Muscle of leg (tissue), 11 donors: ENCODE data around the gene ZNF853. TPM values are rescaled to one million over a fixed set of nuclear protein-coding genes. Genes with fewer than 3 reads are reported as not detected.

Source experiments
- DNase-seq: peaks from one replicate; pipeline ENCODE4 v3.0.0; 2013
- H3K27ac ChIP-seq: one replicate; pipeline ENCODE4 v1.5.1; 2013; ENCODE audit warnings: mild to moderate bottlenecking, low read length, control low read depth
- H3K27me3 ChIP-seq: one replicate; pipeline ENCODE4 v1.6.1; 2013; ENCODE audit warnings: low read length; ENCODE audit not compliant: control insufficient read depth, insufficient read depth
- H3K36me3 ChIP-seq: one replicate; pipeline ENCODE4 v1.6.1; 2013; ENCODE audit warnings: low read length; ENCODE audit not compliant: control insufficient read depth, insufficient read depth
- H3K4me1 ChIP-seq: one replicate; pipeline ENCODE4 v1.6.1; 2013; ENCODE audit warnings: low read length; ENCODE audit not compliant: control insufficient read depth, insufficient read depth
- H3K4me3 ChIP-seq: one replicate; pipeline ENCODE4 v1.5.1; 2013; ENCODE audit warnings: low read length, control low read depth
- H3K9me3 ChIP-seq: replicated peaks from 2 replicates; pipeline ENCODE4 v1.6.1; 2013; ENCODE audit warnings: low read depth, low read length; ENCODE audit not compliant: control insufficient read depth
- WGBS: methylation state at CpG from one replicate; pipeline ENCODE4 v1.1.5; 2013; ENCODE audit warnings: missing lambda C conversion rate; ENCODE audit not compliant: insufficient coverage; 5-methylcytosine and 5-hydroxymethylcytosine counted together
- polyA plus RNA-seq, 8 donors: library from polyadenylated mRNA; unstranded; fragments of 120-200 nt; gene quantifications; one replicate each; pipeline versions ENCODE4 v1.2.1 to v1.2.3, GENCODE V29; 2013; ENCODE audit warnings: inconsistent platforms in 1 of 8, low replicate concordance in 1 of 8; ENCODE audit not compliant: insufficient read length in 8 of 8, insufficient read depth in 1 of 8
- total RNA-seq: library from RNA; stranded (reverse); fragments of 120-200 nt; gene quantifications from one replicate; pipeline ENCODE4 v1.2.4, GENCODE V29; 2013

The ZNF853 gene
- total and polyA plus RNA-seq, 9 donors = 7.2 to 16.9 (median 14.9) TPM

- Histone ChIP-seq H3K4me3 (no peak overlapping the region), H3K4me1 (no peaks in the 10 kb centered on the region), H3K9me3 (no peaks in the 10 kb centered on the region), H3K27ac (no peak overlapping the region), H3K36me3 (peaks cover 89% of the 10 kb centered on the region), H3K27me3 (no peaks in the 10 kb centered on the region)
- no peak for DNase-seq
- 90% methylated on average over 5 of the region's 10 CpGs for WGBS
Measured at GRCh38 chr7:6644728-6645127, 29.3 kb downstream of the ZNF853 start.

GRCh38 chr7:6646465-6646864 lies 31.1 kb downstream of the ZNF853 start:
- Histone ChIP-seq H3K36me3 (peaks cover 86% of the 10 kb centered on the region), H3K4me1 (no peaks in the 10 kb centered on the region), H3K27ac (no peak overlapping the region), H3K4me3 (no peak overlapping the region), H3K27me3 (no peaks in the 10 kb centered on the region), H3K9me3 (peaks cover 4% of the 10 kb centered on the region)
- WGBS = 62% methylated on average over 4 of the region's 8 CpGs
- DNase-seq = no peak

- Histone ChIP-seq H3K27ac (no peak overlapping the region), H3K4me3 (no peak overlapping the region)
- 96% methylated on average over 4 of the region's 8 CpGs for WGBS
Measured at GRCh38 chr7:6647080-6647479, 31.7 kb downstream of the ZNF853 start.

GRCh38 chr7:6647541-6647940 lies 32.1 kb downstream of the ZNF853 start:
- Histone ChIP-seq H3K4me1 (no peaks in the 10 kb centered on the region), H3K4me3 (no peak overlapping the region), H3K36me3 (peaks cover 86% of the 10 kb centered on the region), H3K9me3 (peaks cover 12% of the 10 kb centered on the region), H3K27me3 (no peaks in the 10 kb centered on the region), H3K27ac (no peak overlapping the region)
- DNase-seq = no peak
- WGBS = 84% methylated on average over 14 of the region's 14 CpGs

More at GRCh38 chr7:6647080-6647479, 31.7 kb downstream of the ZNF853 start:
- Histone ChIP-seq H3K27me3 (no peaks in the 10 kb centered on the region), H3K9me3 (peaks cover 9% of the 10 kb centered on the region), H3K4me1 (no peaks in the 10 kb centered on the region), H3K36me3 (peaks cover 87% of the 10 kb centered on the region)
- no peak for DNase-seq

GRCh38 chr7:6648066-6648814 lies 32.8 kb downstream of the ZNF853 start:
- WGBS = 94% methylated on average over 17 of the region's 17 CpGs
- no peaks in the 10 kb centered on the region for H3K27me3 ChIP-seq
- H3K36me3 ChIP-seq = peaks cover 81% of the 10 kb centered on the region
- no peak overlapping the region for H3K27ac ChIP-seq
- no peaks in the 10 kb centered on the region for H3K4me1 ChIP-seq
- no peak for DNase-seq
- H3K4me3 ChIP-seq = no peak overlapping the region
- H3K9me3 ChIP-seq = peaks cover 14% of the 10 kb centered on the region

GRCh38 chr7:6648815-6649104 lies 33.4 kb downstream of the ZNF853 start:
- Histone ChIP-seq H3K27me3 (no peaks in the 10 kb centered on the region), H3K4me1 (no peaks in the 10 kb centered on the region), H3K9me3 (peaks cover 14% of the 10 kb centered on the region), H3K27ac (no peak overlapping the region), H3K4me3 (no peak overlapping the region), H3K36me3 (peaks cover 76% of the 10 kb centered on the region)
- no peak for DNase-seq
- 94% methylated on average over 2 of the region's 5 CpGs for WGBS

- H3K36me3 ChIP-seq = peaks cover 71% of the 10 kb centered on the region
- no peaks in the 10 kb centered on the region for H3K4me1 ChIP-seq
- no peak overlapping the region for H3K27ac ChIP-seq
- H3K27me3 ChIP-seq = no peaks in the 10 kb centered on the region
- no peak overlapping the region for H3K4me3 ChIP-seq
- WGBS = 74% methylated on average over 8 of the region's 13 CpGs
- H3K9me3 ChIP-seq = peaks cover 14% of the 10 kb centered on the region
- DNase-seq = peak; percentile 1
Measured at GRCh38 chr7:6649241-6649961, 34.0 kb downstream of the ZNF853 start.

- H3K27ac ChIP-seq = no peak overlapping the region
- H3K4me3 ChIP-seq = no peak overlapping the region
- H3K27me3 ChIP-seq = no peaks in the 10 kb centered on the region
- H3K36me3 ChIP-seq = peaks cover 70% of the 10 kb centered on the region
- WGBS = 91% methylated on average over 6 of the region's 10 CpGs
- peaks cover 14% of the 10 kb centered on the region for H3K9me3 ChIP-seq
- H3K4me1 ChIP-seq = no peaks in the 10 kb centered on the region
- no peak for DNase-seq
Measured at GRCh38 chr7:6650086-6650485, 34.7 kb downstream of the ZNF853 start.

- H3K27me3 ChIP-seq = no peaks in the 10 kb centered on the region
- WGBS = 97% methylated on average over 10 of the region's 12 CpGs
- DNase-seq = no peak
- H3K4me1 ChIP-seq = no peaks in the 10 kb centered on the region
- H3K4me3 ChIP-seq = no peak overlapping the region
- peaks cover 14% of the 10 kb centered on the region for H3K9me3 ChIP-seq
- peaks cover 73% of the 10 kb centered on the region for H3K36me3 ChIP-seq
- no peak overlapping the region for H3K27ac ChIP-seq
Measured at GRCh38 chr7:6650521-6651011, 35.2 kb downstream of the ZNF853 start.

GRCh38 chr7:6651851-6652445 lies 36.5 kb downstream of the ZNF853 start:
- no peaks in the 10 kb centered on the region for H3K27me3 ChIP-seq
- H3K27ac ChIP-seq = no peak overlapping the region
- H3K4me3 ChIP-seq = no peak overlapping the region
- peaks cover 66% of the 10 kb centered on the region for H3K36me3 ChIP-seq
- peaks cover 14% of the 10 kb centered on the region for H3K9me3 ChIP-seq
- DNase-seq = no peak
- H3K4me1 ChIP-seq = peaks cover 7% of the 10 kb centered on the region
- WGBS = 95% methylated on average over 29 of the region's 32 CpGs
